ENCODE results near the gene SIGLEC7. TPM values are rescaled to one million over a fixed set of nuclear protein-coding genes. Genes with fewer than 3 reads are reported as not detected.
A peak's percentile ranks its signal among the peaks of the same experiment; 100 is the strongest.
"Not testable (repeated sequence)": the region's sequence is repeated elsewhere in the genome, so short reads cannot be mapped to it uniquely, and the experiment has no call there.

Gene SIGLEC7
- total RNA-seq, 1 donor from 2014 or later: 2.0 TPM

DNA sequence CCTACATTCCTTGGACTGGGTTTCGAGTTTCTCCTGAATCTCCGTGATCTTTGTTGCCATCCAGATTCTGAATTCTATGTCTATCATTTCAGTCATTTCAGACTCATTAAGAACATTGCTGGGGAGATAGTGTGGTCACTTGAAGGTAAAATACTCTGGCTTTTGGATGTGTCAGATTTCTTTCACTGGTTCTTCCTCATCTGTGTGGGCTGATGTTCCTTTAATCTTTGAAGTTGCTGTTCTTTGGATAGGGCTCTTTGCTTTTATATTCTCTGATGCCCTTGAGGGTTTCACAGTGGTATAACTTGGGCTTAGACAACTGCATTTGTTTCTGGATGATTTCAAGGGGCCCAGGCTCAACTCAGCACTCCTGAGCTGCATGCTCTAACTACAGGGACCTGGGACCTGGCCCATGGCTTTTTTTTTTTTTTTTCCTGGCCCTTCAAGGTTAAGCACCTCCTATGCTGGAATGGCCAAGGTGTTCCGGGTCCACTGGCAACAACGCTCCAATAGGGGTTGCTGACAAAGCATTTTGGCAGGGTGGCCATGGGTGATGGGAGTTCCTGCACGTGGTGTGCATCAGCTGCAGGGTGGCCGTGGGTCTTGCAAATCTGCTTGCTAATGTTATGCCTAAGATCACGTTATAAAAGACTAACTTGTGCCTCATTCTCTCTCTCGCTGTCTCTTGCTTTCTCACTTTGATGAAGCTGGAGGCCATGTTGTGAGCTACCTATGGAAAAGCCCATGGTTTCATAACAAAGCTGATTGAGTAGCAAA lies 5.9 kb upstream of the SIGLEC7 start:
- DNase-seq (ENCODE audit: low spot score): peak; percentile 58
- no peak for ATAC-seq

GRCh38 chr19:51136851-51137551 lies 5.1 kb upstream of the SIGLEC7 start:
- ATAC-seq: peak; percentile 60
- intact Hi-C loops (cut with DNase I): no loop called here
- DNase-seq (ENCODE audit: low spot score): no peak

More for the DNA sequence above, 5.9 kb upstream of the SIGLEC7 start:
- intact Hi-C loops (cut with DNase I): no loop called here

DNA sequence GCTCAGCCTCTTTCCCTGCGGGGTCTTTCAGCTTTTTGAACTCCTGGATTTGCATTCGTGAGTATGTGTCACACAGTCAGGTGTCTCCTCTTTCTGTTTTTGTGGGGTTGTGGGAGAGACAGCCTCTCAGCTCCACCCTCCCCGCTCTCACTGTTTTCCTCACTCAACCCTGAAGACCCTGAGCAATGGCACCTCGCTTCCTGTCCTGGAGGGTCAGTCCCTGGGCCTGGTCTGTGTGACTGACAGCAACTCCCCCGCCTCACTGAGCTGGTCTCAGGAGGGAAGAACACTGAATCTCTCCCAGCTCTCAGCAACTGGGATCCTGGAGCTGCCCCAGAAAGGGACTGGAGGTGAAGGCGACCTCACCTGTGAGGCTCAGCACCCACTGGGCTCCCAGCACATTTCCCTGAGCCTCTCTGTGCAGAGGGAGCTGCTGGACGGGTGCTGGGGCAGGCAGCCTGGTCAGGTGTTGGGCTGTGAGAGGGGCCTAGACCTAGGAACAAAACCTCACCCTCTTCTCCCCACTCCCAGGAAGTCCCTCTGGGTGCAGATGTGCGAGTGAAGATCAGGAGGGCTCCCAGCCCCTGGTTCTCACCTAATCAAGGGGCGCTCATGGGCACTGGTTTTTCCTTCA lies 4.2 kb upstream of the SIGLEC7 start:
- ATAC-seq (no peak), DNase-seq (ENCODE audit: low spot score) (no peak)
- intact Hi-C loops (cut with DNase I): no loop called here

GRCh38 chr19:51138549-51138979 lies 3.5 kb upstream of the SIGLEC7 start:
- intact Hi-C loops (cut with DNase I): no loop called here
- no peak for DNase-seq (ENCODE audit: low spot score)
- peak; percentile 64 for ATAC-seq

DNA sequence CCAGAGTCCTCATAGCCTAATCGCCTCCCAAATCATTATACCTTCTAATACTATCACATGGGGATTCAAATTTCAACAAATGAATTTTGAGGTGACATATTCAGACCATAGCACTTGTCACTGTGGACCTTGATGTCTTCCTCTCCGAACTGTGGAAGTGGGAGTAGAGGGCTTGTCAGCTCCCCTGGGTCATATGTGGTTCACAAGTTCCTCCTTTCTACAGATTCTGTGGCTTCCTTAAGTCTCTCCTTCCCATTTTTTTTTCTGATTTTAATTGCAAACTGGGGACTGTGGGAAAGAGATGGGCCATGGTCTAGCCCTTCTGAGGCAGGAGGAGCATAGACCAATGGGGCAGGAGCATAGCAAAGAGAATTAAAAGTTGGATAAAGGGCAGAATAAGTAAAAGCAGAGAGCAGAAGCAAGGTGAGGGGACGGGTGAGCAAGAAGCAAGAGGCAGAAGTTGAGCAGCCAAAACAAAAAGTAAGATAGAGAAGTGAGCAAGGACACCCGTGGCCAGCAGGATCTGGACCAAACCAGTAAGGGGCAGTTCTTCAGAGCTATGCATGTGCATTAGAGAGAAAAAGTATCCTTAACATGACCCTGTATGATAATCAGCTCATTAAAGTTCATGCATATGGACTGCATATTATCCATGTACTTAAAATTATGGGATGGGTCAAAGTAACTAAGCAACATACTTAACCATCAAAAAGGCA lies 2.6 kb upstream of the SIGLEC7 start:
- intact Hi-C loops (cut with DNase I): no loop called here
- no peak for DNase-seq (ENCODE audit: low spot score)
- peak; percentile 65 for ATAC-seq

- intact Hi-C loops (cut with DNase I): no loop called here
- ATAC-seq (no peak), DNase-seq (ENCODE audit: low spot score) (no peak)
These were observed 1.7 kb upstream of the SIGLEC7 start for GRCh38 chr19:51140441-51140840.

DNA sequence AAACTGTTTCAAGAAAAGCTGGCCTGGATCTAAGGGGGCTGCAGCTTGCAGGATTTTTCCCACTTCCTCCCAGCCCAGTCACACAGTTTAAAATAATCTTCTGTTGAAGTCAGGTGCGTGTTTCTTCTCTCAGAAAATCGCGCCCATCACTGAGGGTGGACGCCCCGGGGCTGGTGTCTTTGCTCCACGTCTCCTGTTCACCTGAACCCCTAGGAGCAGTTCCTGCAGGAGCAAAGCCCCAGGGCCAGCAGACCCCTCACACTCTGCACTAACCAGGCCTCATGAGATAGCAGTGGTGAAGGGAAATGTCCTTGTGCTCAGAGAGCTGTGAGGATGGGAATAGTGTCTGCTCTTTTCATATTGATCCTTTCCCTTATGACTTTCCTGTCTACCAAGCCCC lies 920 bp upstream of the SIGLEC7 start:
- no peak for ATAC-seq
- intact Hi-C loops (cut with DNase I): no loop called here
- DNase-seq (ENCODE audit: low spot score): no peak

DNA sequence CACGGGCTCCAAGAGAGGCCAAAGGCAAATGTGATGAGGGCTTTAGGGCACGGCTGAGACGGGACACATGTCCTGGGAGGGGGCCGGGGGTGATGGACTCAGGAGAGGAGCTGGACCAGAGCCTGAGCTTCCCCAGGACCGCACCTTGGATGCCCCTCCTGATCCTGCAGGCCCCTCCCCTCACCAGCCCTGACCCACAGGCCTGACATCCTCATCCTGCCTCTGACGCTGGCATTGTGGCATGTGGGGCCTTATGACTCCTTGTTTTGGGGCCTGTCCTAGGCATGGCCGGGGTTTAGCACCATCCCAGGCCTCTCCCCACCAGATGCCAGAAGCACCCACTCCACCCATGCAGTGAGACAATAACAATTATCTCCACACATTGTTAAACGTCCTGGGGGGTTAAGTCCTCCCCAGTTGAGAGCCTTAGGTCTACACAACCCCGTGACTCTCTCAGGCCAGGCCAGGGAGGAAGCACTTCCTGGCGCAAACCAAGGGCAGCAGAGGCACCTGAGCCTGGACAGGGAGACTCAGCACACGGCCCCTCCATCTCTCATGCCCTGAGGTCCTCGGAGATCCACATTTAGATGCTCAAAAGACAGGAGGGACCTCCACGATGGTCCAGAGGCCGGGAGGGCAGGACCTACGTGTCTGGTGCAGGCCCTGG lies 841 bp downstream of the SIGLEC7 start:
- intact Hi-C loops (cut with DNase I): not testable (repeated sequence)

GRCh38 chr19:51143486-51143885 lies 1.4 kb downstream of the SIGLEC7 start:
- ATAC-seq (no peak), DNase-seq (ENCODE audit: low spot score) (no peak)
- intact Hi-C loops (cut with DNase I): no loop called here

More for the DNA sequence above, 841 bp downstream of the SIGLEC7 start:
- DNase-seq (ENCODE audit: low spot score): not testable (repeated sequence)
- ATAC-seq: peak; percentile 34

- intact Hi-C loops (cut with DNase I): no loop called here
- ATAC-seq (no peak), DNase-seq (ENCODE audit: low spot score) (no peak)
These were observed 2.5 kb downstream of the SIGLEC7 start for GRCh38 chr19:51144482-51145045.

DNA sequence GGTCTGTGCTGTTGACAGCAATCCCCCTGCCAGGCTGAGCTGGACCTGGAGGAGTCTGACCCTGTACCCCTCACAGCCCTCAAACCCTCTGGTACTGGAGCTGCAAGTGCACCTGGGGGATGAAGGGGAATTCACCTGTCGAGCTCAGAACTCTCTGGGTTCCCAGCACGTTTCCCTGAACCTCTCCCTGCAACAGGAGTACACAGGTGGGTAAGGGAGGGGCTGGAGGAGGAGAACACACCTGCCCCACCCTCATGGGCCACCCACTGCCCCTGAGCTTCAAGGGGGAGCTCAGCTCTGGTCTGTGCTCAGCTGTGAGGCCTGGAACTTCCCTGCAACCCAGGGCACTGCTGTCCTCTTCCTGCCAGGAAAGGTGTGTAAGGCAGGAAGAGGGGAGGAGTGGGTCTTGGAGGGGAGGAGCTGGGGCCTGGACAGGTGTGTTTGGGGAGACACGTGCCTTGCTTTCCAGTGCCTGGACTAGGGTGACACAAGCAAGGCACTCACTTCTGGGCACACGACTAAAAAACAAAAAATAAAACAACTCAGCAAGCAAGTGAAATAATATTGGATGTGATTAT lies 3.9 kb downstream of the SIGLEC7 start:
- intact Hi-C loops (cut with DNase I): no loop called here
- ATAC-seq: no peak
- no peak for DNase-seq (ENCODE audit: low spot score)

- no peak for DNase-seq (ENCODE audit: low spot score)
- no peak for ATAC-seq
- intact Hi-C loops (cut with DNase I): no loop called here
These were observed 4.7 kb downstream of the SIGLEC7 start for GRCh38 chr19:51146751-51147150.

- DNase-seq (ENCODE audit: low spot score) (no peak), ATAC-seq (no peak)
- intact Hi-C loops (cut with DNase I): no loop called here
These were observed 5.6 kb downstream of the SIGLEC7 start for GRCh38 chr19:51147663-51148062.

DNA sequence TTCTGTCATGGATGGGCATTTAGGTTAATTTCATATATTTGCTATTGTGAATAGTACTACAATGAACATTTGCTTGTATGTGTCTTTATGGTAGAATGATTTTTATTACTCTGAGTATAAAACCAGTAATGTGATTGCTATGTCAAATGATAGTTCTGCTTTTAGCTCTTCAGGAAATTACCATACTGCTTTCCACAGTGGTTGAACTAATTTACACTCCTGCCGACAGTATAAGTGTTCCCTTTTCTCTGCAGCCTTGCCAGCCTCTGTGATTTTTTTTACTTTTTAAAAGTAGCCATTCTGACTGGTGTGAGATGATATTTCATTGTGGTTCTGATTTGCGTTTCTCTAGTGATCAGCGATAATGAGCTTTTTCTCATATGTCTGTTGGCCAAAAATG lies 6.5 kb downstream of the SIGLEC7 start:
- ATAC-seq (no peak), DNase-seq (ENCODE audit: low spot score) (no peak)
- intact Hi-C loops (cut with DNase I): no loop called here

- DNase-seq (ENCODE audit: low spot score) (no peak), ATAC-seq (no peak)
- intact Hi-C loops (cut with DNase I): no loop called here
These were observed 8.5 kb downstream of the SIGLEC7 start for GRCh38 chr19:51150627-51151026.

DNA sequence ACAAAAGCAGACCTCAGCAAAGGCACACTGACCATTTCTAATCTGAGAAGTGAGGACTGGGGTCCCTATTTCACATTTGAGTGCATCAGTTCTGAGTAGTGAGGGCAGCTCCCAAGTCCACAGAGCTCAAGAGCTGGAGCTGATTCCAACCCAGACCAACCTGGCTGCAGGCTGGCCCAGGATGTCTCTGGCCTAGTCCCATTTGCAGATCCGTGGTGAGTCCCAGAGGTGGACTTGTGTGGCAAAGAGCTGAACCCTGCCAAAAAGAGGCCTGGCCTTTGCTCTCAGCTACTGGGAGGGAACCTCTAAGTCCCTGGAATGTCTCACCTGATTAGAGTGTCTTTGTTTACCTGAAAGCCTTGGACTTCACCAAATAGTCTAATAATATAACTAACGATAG lies 14.6 kb downstream of the SIGLEC7 start:
- intact Hi-C loops (cut with DNase I): no loop called here
- DNase-seq (ENCODE audit: low spot score) (no peak), ATAC-seq (no peak)

DNA sequence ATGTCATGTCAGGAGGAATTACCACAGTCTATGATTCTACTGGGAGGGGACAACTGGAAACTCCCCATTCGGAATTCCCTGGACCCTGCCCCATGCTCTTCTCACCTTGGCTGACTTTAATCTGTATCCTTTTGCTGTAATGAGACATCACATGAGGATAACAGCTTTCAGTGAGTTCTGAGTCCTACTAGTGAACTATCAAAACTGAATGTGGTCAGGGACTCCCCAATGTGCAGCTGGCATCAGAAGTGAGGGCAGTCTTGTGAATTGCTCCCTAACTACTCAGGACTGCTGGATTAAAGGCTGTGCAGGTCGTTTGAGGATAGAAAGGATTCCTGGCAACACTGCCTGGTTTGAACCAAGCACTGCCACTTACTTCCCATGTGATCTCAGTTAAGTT lies 15.2 kb downstream of the SIGLEC7 start:
- ATAC-seq (no peak), DNase-seq (ENCODE audit: low spot score) (no peak)
- intact Hi-C loops (cut with DNase I): no loop called here

GRCh38 chr19:51158474-51159129 lies 16.5 kb downstream of the SIGLEC7 start:
- peak; percentile 78 for DNase-seq (ENCODE audit: low spot score)
- peak; percentile 55 for ATAC-seq
- intact Hi-C loops (cut with DNase I): loop anchor here (1.0 kb wide), 1 partner anchor 23 kb away; no protein-coding TSS in a partner anchor

Data from sciatic nerve (tissue), 2 donors.